Measurements from ENCODE around the gene CASP12. TPM values are rescaled to one million over a fixed set of nuclear protein-coding genes. Genes with fewer than 3 reads are reported as not detected.

The CASP12 gene
- total RNA-seq, 1 experiment from 2014 or later: not detected

DNA sequence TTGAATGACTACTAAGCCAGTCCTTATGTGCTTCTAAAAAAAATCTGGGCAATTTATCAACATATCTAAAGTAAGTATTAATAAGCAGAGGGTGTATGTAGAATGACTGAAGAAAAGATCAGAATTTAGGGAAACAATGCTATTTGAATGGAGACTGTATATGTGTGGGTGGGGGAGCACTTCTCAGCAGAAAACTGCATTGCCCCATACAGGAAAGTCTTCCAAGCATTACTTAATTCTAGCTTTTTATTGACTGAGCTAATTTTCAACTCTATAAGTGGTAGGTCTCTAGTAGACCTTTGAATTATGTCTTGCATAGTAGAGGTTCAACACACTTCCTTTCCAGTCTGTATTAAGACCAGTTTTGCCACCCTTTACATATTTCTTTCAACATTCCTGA is 41.7 kb downstream of the CASP12 start:
- no TSS peak for BruUV-seq (replicated peaks)
- H3K27ac Mint-ChIP-seq (ENCODE audit: low read depth, unreplicated experiment): no peak overlapping the region
- H3K4me3 Mint-ChIP-seq (ENCODE audit: unreplicated experiment): no peak overlapping the region
- H3K36me3 Mint-ChIP-seq (ENCODE audit: insufficient read depth, unreplicated experiment): no peaks in the 10 kb centered on the region
- no peaks in the 10 kb centered on the region for H3K4me1 Mint-ChIP-seq (ENCODE audit: insufficient read depth, unreplicated experiment)
- intact Hi-C loops (cut with micrococcal nuclease): no loop called here
- ChIA-PET CTCF (no interaction called here), POLR2A (no interaction called here)
- H3K9me3 Mint-ChIP-seq (ENCODE audit: unreplicated experiment): no peaks in the 10 kb centered on the region
- TF ChIP-seq, protein P1, sequence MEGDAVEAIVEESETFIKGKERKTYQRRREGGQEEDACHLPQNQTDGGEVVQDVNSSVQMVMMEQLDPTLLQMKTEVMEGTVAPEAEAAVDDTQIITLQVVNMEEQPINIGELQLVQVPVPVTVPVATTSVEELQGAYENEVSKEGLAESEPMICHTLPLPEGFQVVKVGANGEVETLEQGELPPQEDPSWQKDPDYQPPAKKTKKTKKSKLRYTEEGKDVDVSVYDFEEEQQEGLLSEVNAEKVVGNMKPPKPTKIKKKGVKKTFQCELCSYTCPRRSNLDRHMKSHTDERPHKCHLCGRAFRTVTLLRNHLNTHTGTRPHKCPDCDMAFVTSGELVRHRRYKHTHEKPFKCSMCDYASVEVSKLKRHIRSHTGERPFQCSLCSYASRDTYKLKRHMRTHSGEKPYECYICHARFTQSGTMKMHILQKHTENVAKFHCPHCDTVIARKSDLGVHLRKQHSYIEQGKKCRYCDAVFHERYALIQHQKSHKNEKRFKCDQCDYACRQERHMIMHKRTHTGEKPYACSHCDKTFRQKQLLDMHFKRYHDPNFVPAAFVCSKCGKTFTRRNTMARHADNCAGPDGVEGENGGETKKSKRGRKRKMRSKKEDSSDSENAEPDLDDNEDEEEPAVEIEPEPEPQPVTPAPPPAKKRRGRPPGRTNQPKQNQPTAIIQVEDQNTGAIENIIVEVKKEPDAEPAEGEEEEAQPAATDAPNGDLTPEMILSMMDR (IDR thresholded peaks at IDR 0.05; ENCODE audit: unreplicated experiment): no peak
- no peak for DNase-seq (ENCODE audit: unreplicated experiment)
- H3K27me3 Mint-ChIP-seq (ENCODE audit: insufficient read depth, unreplicated experiment): no peaks in the 10 kb centered on the region

DNA sequence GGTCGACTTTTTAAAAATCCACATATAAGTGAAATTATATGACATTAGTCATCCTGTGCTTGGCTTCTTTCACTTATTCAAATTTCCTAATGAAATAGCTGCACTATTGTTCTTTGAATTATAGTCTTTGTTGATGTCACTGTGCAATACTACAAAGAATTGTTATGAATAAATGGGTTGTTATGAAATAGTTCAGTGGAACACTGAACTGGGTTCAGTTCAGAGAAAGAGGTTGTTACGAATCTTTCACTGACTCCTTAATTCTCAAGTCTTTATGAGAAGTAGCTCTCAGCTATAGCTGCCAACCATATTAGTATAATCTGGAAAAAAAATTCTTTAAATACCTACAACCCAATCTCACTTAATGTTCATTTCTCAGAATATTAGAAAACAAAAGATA is 42.3 kb downstream of the CASP12 start:
- Mint-ChIP-seq H3K4me3 (ENCODE audit: unreplicated experiment) (no peak overlapping the region), H3K36me3 (ENCODE audit: insufficient read depth, unreplicated experiment) (no peaks in the 10 kb centered on the region), H3K4me1 (ENCODE audit: insufficient read depth, unreplicated experiment) (no peaks in the 10 kb centered on the region), H3K27me3 (ENCODE audit: insufficient read depth, unreplicated experiment) (no peaks in the 10 kb centered on the region), H3K27ac (ENCODE audit: low read depth, unreplicated experiment) (no peak overlapping the region), H3K9me3 (ENCODE audit: unreplicated experiment) (no peaks in the 10 kb centered on the region)
- POLR2A ChIA-PET: no interaction called here
- BruUV-seq (replicated peaks): no TSS peak
- intact Hi-C loops (cut with micrococcal nuclease): no loop called here
- TF ChIP-seq, protein P1 (IDR thresholded peaks at IDR 0.05; ENCODE audit: unreplicated experiment): no peak
- CTCF ChIA-PET: no interaction called here
- no peak for DNase-seq (ENCODE audit: unreplicated experiment)

DNA sequence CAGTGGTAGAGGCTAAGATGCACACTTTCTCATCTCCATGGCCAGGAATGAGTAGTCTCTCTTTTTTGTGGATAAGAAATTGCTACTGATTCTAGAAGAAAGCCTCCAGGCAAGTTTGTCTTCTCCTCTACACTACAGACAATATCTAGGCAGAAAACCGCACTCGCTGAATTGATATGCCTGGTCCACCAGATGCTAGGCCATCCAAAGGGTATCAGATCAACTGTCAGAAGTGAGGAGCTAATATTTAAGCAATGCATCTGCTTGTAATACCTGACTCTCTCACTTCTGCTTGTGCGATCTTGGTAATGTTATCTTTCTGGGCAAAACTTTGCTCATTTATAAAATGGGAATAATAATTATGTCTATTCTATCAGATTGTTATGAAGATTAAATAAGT is 45.0 kb downstream of the CASP12 start:
- H3K36me3 Mint-ChIP-seq (ENCODE audit: insufficient read depth, unreplicated experiment): no peaks in the 10 kb centered on the region
- no peaks in the 10 kb centered on the region for H3K4me1 Mint-ChIP-seq (ENCODE audit: insufficient read depth, unreplicated experiment)
- no peaks in the 10 kb centered on the region for H3K9me3 Mint-ChIP-seq (ENCODE audit: unreplicated experiment)
- intact Hi-C loops (cut with micrococcal nuclease): no loop called here
- ChIA-PET CTCF (interaction anchor here (0.6 kb wide), 1 partner anchor 538 kb away, joined by 3 read pairs; no protein-coding TSS in a partner anchor), POLR2A (interaction anchor here (0.7 kb wide), 2 partner anchors 8 to 354 kb away, joined by 3 to 4 read pairs; no protein-coding TSS in a partner anchor)
- no peaks in the 10 kb centered on the region for H3K27me3 Mint-ChIP-seq (ENCODE audit: insufficient read depth, unreplicated experiment)
- DNase-seq (ENCODE audit: unreplicated experiment): no peak
- TF ChIP-seq, protein P1 (IDR thresholded peaks at IDR 0.05; ENCODE audit: unreplicated experiment): no peak
- no peak overlapping the region for H3K27ac Mint-ChIP-seq (ENCODE audit: low read depth, unreplicated experiment)
- H3K4me3 Mint-ChIP-seq (ENCODE audit: unreplicated experiment): no peak overlapping the region
- BruUV-seq (replicated peaks): no TSS peak

DNA sequence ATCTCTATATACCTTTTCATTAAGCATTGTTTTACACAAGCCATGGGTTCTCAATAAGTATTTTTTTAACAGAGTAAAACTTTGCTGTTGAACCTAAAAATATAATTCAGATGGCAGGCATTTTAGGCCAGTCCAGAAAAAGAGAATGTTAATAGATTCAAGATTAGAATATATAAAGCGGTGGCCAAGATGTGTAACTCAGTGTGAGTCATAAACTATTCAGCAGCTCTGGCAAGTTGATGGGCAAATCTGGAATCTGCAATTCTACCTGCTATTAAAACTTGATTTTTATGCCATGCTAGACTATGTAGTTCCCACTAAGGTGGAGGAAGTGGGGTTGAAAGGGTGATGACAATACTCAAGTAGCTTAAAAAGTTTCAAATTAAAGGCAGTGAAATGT is 45.4 kb downstream of the CASP12 start:
- H3K4me3 Mint-ChIP-seq (ENCODE audit: unreplicated experiment): no peak overlapping the region

More for the DNA sequence above, 45.4 kb downstream of the CASP12 start:
- ChIA-PET POLR2A (interaction anchor here (0.7 kb wide), 1 partner anchor 355 kb away, joined by 4 read pairs; no protein-coding TSS in a partner anchor), CTCF (interaction anchor here (0.6 kb wide), 1 partner anchor 539 kb away, joined by 3 read pairs; no protein-coding TSS in a partner anchor)
- TF ChIP-seq, protein P1 (IDR thresholded peaks at IDR 0.05; ENCODE audit: unreplicated experiment): no peak
- Mint-ChIP-seq H3K36me3 (ENCODE audit: insufficient read depth, unreplicated experiment) (no peaks in the 10 kb centered on the region), H3K27me3 (ENCODE audit: insufficient read depth, unreplicated experiment) (no peaks in the 10 kb centered on the region), H3K9me3 (ENCODE audit: unreplicated experiment) (no peaks in the 10 kb centered on the region), H3K4me1 (ENCODE audit: insufficient read depth, unreplicated experiment) (no peaks in the 10 kb centered on the region), H3K27ac (ENCODE audit: low read depth, unreplicated experiment) (no peak overlapping the region)
- no peak for DNase-seq (ENCODE audit: unreplicated experiment)
- BruUV-seq (replicated peaks): no TSS peak
- intact Hi-C loops (cut with micrococcal nuclease): no loop called here
